ENCODE results near the gene SPATA33. TPM values are rescaled to one million over a fixed set of nuclear protein-coding genes. Genes with fewer than 3 reads are reported as not detected.

Gene SPATA33
- total RNA-seq, 1 donor from 2014 or later, result 3.6 TPM

DNA sequence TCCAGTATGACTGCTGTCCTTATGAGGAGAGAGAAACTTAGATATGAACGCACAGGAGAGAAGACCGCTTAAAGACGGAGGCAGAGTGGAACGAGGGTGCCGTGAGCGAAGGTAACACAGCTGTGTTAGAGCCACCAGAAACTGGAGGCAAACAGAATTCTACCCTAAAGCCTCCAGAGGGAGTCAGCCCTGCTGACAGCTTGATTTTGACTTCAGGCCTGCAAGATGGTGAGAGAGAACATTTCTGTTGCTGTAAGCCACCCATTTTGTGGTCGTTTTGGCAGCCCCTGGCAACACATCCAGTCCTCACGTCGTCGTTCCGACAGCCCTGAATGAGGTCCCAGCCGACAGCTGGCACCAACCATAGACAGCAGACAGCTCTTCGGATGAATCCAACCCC, 46.6 kb downstream of the SPATA33 start:
- intact Hi-C loops (cut with micrococcal nuclease), result no loop called here

DNA sequence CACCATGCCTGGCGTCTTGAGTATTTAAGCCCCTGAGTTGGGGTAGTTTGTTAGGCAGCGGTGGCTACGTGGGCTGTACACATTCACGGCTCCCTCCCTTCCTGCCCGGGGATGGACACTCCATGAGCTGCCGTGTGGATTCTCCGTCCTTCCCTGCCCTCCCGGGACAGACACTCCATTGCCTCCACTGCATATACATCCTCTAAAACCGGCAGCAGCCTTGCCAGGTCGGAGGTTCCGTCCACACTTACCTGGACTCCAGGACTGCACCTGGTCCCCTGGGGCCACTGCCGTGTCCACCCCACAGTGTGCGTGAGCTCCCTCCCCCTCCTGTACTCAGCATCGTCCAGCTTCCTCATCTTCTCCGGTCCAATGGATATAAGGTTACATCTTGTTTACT, 47.4 kb downstream of the SPATA33 start:
- Histone ChIP-seq H3K27me3 (ENCODE audit: low read depth) (no peaks in the 10 kb centered on the region), H3K4me3 (no peak overlapping the region), H3K27ac (replicated peaks) (no peak overlapping the region), H3K4me1 (peaks cover 35% of the 10 kb centered on the region), H3K9me3 (replicated peaks) (no peaks in the 10 kb centered on the region), H3K36me3 (no peaks in the 10 kb centered on the region)
- intact Hi-C loops (cut with micrococcal nuclease), result no loop called here
- no peak for TF ChIP-seq CTCF (IDR thresholded peaks at IDR 0.05; ENCODE audit: borderline replicate concordance)
- no peak for DNase-seq

More for the DNA sequence above, 46.6 kb downstream of the SPATA33 start:
- Histone ChIP-seq H3K4me1 (peaks cover 42% of the 10 kb centered on the region), H3K27ac (replicated peaks) (no peak overlapping the region), H3K4me3 (no peak overlapping the region), H3K27me3 (ENCODE audit: low read depth) (no peaks in the 10 kb centered on the region), H3K36me3 (no peaks in the 10 kb centered on the region), H3K9me3 (replicated peaks) (no peaks in the 10 kb centered on the region)
- TF ChIP-seq CTCF (IDR thresholded peaks at IDR 0.05; ENCODE audit: borderline replicate concordance), result no peak
- no peak for DNase-seq

DNA sequence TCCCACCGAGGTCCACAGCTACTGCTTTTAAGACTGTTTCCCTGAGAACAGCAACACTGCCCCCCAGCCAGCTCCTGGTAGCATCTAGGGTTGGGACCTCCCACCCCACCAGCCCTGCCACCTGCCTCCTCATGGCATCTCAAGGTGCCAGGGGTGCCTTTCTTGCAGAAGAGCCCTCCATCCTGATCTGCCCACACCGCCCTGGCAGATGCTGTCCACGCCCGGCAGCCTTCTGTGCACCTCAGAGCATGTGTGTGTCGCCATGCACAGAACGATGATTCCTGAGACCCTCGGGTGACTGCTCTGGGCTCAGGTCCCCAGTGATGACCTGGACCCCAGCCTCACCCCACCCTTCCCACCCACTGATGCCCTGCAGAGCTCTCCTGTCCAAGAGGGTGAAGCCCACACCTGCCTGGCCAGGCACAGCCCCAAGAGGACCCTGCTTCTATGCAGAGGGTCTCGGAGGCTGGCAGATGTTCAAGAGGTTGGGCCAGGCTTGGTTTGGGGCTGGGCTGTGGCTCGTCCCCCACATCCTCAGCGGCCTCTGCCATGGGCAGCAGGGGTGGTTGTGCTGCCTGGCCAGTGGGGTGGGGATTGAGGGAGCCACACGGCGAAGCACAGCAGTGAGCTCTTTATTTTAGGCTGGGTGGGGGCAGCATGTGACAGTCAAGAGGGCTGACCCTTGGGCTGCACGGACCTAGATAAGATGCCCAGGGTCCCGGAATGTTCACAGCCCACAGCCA, 49.1 kb downstream of the SPATA33 start:
- no peak for TF ChIP-seq CTCF (IDR thresholded peaks at IDR 0.05; ENCODE audit: borderline replicate concordance)
- peaks cover under 1% of the 10 kb centered on the region for H3K27me3 ChIP-seq (ENCODE audit: low read depth)
- intact Hi-C loops (cut with micrococcal nuclease), result no loop called here
- peaks cover 21% of the 10 kb centered on the region for H3K4me1 ChIP-seq
- no peak overlapping the region for H3K27ac ChIP-seq (replicated peaks)
- no peaks in the 10 kb centered on the region for H3K36me3 ChIP-seq
- DNase-seq, result no peak
- no peaks in the 10 kb centered on the region for H3K9me3 ChIP-seq (replicated peaks)
- no peak overlapping the region for H3K4me3 ChIP-seq

DNA sequence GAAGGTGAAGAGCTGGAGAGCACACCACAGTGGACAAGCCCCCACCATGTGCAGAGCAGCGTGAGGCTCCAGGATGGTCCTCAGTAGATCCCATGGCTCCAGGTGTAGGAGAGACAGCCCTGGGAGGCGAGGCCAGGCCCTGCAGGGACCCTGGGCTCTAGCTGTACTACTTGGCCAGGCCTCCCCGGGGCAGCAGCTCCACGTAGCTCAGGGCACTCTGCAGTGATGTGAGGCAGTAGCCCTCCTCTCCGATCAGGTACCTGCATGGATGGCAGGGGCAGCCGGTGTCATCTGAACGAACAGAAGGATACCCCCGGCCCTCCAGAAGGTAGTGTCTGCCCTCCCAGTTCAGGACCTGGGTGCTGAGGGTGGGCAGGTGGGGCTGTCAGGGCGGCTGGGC, 50.1 kb downstream of the SPATA33 start:
- intact Hi-C loops (cut with micrococcal nuclease), result no loop called here
- no peaks in the 10 kb centered on the region for H3K9me3 ChIP-seq (replicated peaks)
- H3K4me1 ChIP-seq, result peaks cover 21% of the 10 kb centered on the region
- H3K36me3 ChIP-seq, result no peaks in the 10 kb centered on the region
- H3K27ac ChIP-seq (replicated peaks), result no peak overlapping the region
- H3K4me3 ChIP-seq, result no peak overlapping the region
- DNase-seq, result no peak
- no peak for TF ChIP-seq CTCF (IDR thresholded peaks at IDR 0.05; ENCODE audit: borderline replicate concordance)
- peaks cover 10% of the 10 kb centered on the region for H3K27me3 ChIP-seq (ENCODE audit: low read depth)

DNA sequence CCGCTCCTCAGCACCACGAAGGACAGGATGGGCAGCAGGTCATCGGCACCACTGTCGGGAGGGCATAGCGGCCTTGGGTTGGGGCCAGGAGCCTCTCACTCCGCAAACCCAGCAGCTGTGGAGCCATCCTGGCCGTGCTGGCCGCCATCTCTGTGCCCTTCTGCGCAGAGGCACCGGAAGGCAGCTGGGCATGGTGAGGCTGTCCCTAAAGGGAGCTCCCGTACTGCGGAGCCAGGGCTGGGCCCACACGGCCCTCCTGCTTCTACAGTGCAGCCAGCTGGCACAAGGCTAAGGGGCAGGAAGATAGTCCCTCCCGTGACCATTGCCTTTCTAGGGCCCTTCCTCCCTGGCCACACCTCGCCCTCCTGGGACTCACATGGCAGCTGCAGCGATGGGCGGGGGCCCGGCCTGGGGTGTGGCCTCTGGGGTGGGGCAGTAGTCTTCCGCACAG, 50.9 kb downstream of the SPATA33 start:
- intact Hi-C loops (cut with micrococcal nuclease), result no loop called here
- no peak for DNase-seq

More for the DNA sequence above, 50.9 kb downstream of the SPATA33 start:
- H3K36me3 ChIP-seq, result no peaks in the 10 kb centered on the region
- H3K27me3 ChIP-seq (ENCODE audit: low read depth), result peaks cover 13% of the 10 kb centered on the region
- TF ChIP-seq CTCF (IDR thresholded peaks at IDR 0.05; ENCODE audit: borderline replicate concordance), result no peak
- H3K9me3 ChIP-seq (replicated peaks), result no peaks in the 10 kb centered on the region
- peaks cover 21% of the 10 kb centered on the region for H3K4me1 ChIP-seq
- no peak overlapping the region for H3K27ac ChIP-seq (replicated peaks)
- H3K4me3 ChIP-seq, result no peak overlapping the region

All from left ventricle myocardium inferior (tissue), 1 donor.